ENCODE results near the gene NT5E.

DNA sequence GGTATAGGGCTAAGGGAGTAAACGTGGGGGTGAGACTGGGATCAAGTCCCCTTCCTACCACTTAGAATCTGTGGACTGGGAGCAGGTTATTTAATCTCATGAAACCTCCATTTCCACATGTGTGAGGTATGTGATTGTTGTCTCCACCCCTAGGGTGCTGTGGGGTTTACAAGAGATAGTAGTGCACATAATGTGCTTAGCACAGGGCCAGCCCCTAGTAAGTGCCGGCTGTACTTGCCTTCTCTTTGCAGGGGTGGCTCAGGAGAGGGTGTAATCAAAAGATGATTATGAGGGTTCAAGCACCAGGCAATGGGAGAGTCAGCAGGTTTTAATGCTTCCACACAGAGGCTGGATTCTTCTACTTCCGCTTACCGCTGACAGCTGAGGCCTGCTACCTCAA lies 6.9 kb downstream of the NT5E start:
- TF ChIP-seq, protein P1, sequence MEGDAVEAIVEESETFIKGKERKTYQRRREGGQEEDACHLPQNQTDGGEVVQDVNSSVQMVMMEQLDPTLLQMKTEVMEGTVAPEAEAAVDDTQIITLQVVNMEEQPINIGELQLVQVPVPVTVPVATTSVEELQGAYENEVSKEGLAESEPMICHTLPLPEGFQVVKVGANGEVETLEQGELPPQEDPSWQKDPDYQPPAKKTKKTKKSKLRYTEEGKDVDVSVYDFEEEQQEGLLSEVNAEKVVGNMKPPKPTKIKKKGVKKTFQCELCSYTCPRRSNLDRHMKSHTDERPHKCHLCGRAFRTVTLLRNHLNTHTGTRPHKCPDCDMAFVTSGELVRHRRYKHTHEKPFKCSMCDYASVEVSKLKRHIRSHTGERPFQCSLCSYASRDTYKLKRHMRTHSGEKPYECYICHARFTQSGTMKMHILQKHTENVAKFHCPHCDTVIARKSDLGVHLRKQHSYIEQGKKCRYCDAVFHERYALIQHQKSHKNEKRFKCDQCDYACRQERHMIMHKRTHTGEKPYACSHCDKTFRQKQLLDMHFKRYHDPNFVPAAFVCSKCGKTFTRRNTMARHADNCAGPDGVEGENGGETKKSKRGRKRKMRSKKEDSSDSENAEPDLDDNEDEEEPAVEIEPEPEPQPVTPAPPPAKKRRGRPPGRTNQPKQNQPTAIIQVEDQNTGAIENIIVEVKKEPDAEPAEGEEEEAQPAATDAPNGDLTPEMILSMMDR (conservative IDR thresholded peaks at IDR 0.05; ENCODE audit: low read length): no peak
- TF ChIP-seq EZH2phosphoT487 (IDR thresholded peaks at IDR 0.05; ENCODE audit: borderline replicate concordance): no peak

Measured in Loucy (cell line).